Mucosa of descending colon (tissue), 3 donors: Measurements from ENCODE around the gene OR4N5. TPM values are rescaled to one million over a fixed set of nuclear protein-coding genes. Genes with fewer than 3 reads are reported as not detected.
"Not testable (repeated sequence)": the region's sequence is repeated elsewhere in the genome, so short reads cannot be mapped to it uniquely, and the experiment has no call there.

Experiments used
- ATAC-seq: fragments of 200-7000 bp; cut with Tn5 transposase; one replicate; pipeline ENCODE4 v1.9.1; 2020; ENCODE audit warnings: mild to moderate bottlenecking, moderate library complexity
- DNase-seq, 3 donors: peaks; one replicate each; pipeline ENCODE4 v3.0.0-alpha.2; 2020
- H3K36me3 ChIP-seq: fragments of 200-600 bp; one replicate; pipeline ENCODE4 v1.8.0; 2021; ENCODE audit warnings: low read depth, mild to moderate bottlenecking
- H3K4me1 ChIP-seq: fragments of 200-600 bp; one replicate; pipeline ENCODE4 v1.8.0; 2021; ENCODE audit warnings: low read depth, mild to moderate bottlenecking
- H3K4me3 ChIP-seq: fragments of 200-600 bp; one replicate; pipeline ENCODE4 v1.8.0; 2021; ENCODE audit warnings: mild to moderate bottlenecking
- H3K9me3 ChIP-seq: fragments of 200-600 bp; one replicate; pipeline ENCODE4 v1.8.0; 2021; ENCODE audit warnings: mild to moderate bottlenecking
- CTCF ChIP-seq: fragments of 200-600 bp; IDR thresholded peaks from one replicate; pipeline ENCODE4 v1.8.0; 2022; ENCODE audit warnings: antibody characterized with exemption, mild to moderate bottlenecking
- intact Hi-C, 2 donors: fragments of 100-400 bp; cut with DNase I in 1 of 2; cut with micrococcal nuclease in 1 of 2; formaldehyde crosslinking; loops; one replicate each; pipeline versions ENCODE4 v1.11.0 to v1.11.1; 2022; cut with DNase I, micrococcal nuclease
- total RNA-seq, 3 donors: library from RNA; stranded (reverse); fragmentation: NEBNext Ultra II Directional in 2 of 3; extraction: Animal tissue kit (Norgen Biotek cat#: 25700) in 2 of 3; gene quantifications; one replicate each; pipeline versions ENCODE4 v1.2.1 to v1.2.4, GENCODE V29; 2021 to 2023
- donor health status: DM: no; HTN: no; CAD: no; lungs with moderate emphysema.
- donor health status: DM: no; HTN: no; CAD: no.
- donor health status: DM: no; HTN: yes; CAD: no.

OR4N5 gene
- total RNA-seq, 3 donors from 2014 or later, result not detected

GRCh38 chr14:20116748-20117147 lies 21.9 kb upstream of the OR4N5 start:
- ATAC-seq, result no peak
- no peaks in the 10 kb centered on the region for H3K36me3 ChIP-seq

GRCh38 chr14:20118795-20119194 lies 19.8 kb upstream of the OR4N5 start:
- ATAC-seq (no peak), DNase-seq (no peak)
- intact Hi-C loops, result no loop called here
- H3K36me3 ChIP-seq, result no peaks in the 10 kb centered on the region
- no peak for TF ChIP-seq CTCF
- no peak overlapping the region for H3K4me3 ChIP-seq
- H3K4me1 ChIP-seq, result no peaks in the 10 kb centered on the region
- H3K9me3 ChIP-seq, result peaks cover 35% of the 10 kb centered on the region

More at GRCh38 chr14:20116748-20117147, 21.9 kb upstream of the OR4N5 start:
- Histone ChIP-seq H3K4me3 (no peak overlapping the region), H3K4me1 (no peaks in the 10 kb centered on the region), H3K9me3 (peaks cover 37% of the 10 kb centered on the region)
- no peak for TF ChIP-seq CTCF
- intact Hi-C loops, result no loop called here
- no peak for DNase-seq

GRCh38 chr14:20143911-20144310 lies 5.3 kb downstream of the OR4N5 start:
- intact Hi-C loops, result no loop called here
- no peak overlapping the region for H3K4me3 ChIP-seq
- no peak for ATAC-seq

GRCh38 chr14:20144820-20145219 lies 6.2 kb downstream of the OR4N5 start:
- no peak overlapping the region for H3K4me3 ChIP-seq
- no peak for DNase-seq
- no peaks in the 10 kb centered on the region for H3K36me3 ChIP-seq
- no peaks in the 10 kb centered on the region for H3K4me1 ChIP-seq
- no peak for TF ChIP-seq CTCF
- peaks cover 3% of the 10 kb centered on the region for H3K9me3 ChIP-seq
- ATAC-seq, result no peak
- intact Hi-C loops, result no loop called here

More at GRCh38 chr14:20143911-20144310, 5.3 kb downstream of the OR4N5 start:
- no peak for DNase-seq
- Histone ChIP-seq H3K9me3 (no peaks in the 10 kb centered on the region), H3K36me3 (no peaks in the 10 kb centered on the region), H3K4me1 (no peaks in the 10 kb centered on the region)
- no peak for TF ChIP-seq CTCF

- Histone ChIP-seq H3K9me3 (peaks cover 22% of the 10 kb centered on the region), H3K36me3 (no peaks in the 10 kb centered on the region), H3K4me3 (no peak overlapping the region), H3K4me1 (no peaks in the 10 kb centered on the region)
- TF ChIP-seq CTCF, result no peak
- ATAC-seq (no peak), DNase-seq (no peak)
- intact Hi-C loops, result no loop called here
These were observed 25.8 kb downstream of the OR4N5 start for GRCh38 chr14:20164462-20164861.

GRCh38 chr14:20167091-20167490 lies 28.5 kb downstream of the OR4N5 start:
- intact Hi-C loops, result no loop called here
- Histone ChIP-seq H3K9me3 (peaks cover 22% of the 10 kb centered on the region), H3K36me3 (no peaks in the 10 kb centered on the region), H3K4me1 (no peaks in the 10 kb centered on the region), H3K4me3 (no peak overlapping the region)
- ATAC-seq (no peak), DNase-seq (no peak)
- TF ChIP-seq CTCF, result no peak

- H3K4me3 ChIP-seq, intact Hi-C loops, H3K36me3 ChIP-seq, H3K4me1 ChIP-seq, DNase-seq, ATAC-seq, H3K9me3 ChIP-seq: not testable (repeated sequence)
These were observed 31.2 kb downstream of the OR4N5 start for GRCh38 chr14:20169852-20170251.

GRCh38 chr14:20174205-20174604 lies 35.6 kb downstream of the OR4N5 start:
- DNase-seq, ATAC-seq, intact Hi-C loops, H3K36me3 ChIP-seq, H3K4me1 ChIP-seq, H3K9me3 ChIP-seq, H3K4me3 ChIP-seq: not testable (repeated sequence)
